PC-3 (cell line): ENCODE data around the gene PPIP5K1. TPM values are rescaled to one million over a fixed set of nuclear protein-coding genes. Genes with fewer than 3 reads are reported as not detected.
A peak's percentile ranks its signal among the peaks of the same experiment; 100 is the strongest.

ENCODE experiments used
- ATAC-seq: fragments of 200-7000 bp; cut with Tn5 transposase; 2 replicates; pipeline ENCODE4 v1.9.1; 2020; ENCODE audit warnings: mild to moderate bottlenecking, moderate library complexity
- BruUV-seq: library from RNA; stranded (reverse); fragments of 400-500 nt; replicated peaks from 2 replicates; lab custom pipeline; 2021; lab: Mats Ljungman, UMichigan
- CTCF ChIA-PET: fragments of 300-600 bp; sonication (Branson Sonifier 250); formaldehyde crosslinking; loops from one replicate; lab custom pipeline; 2022; ENCODE audit warnings: antibody characterized with exemption; lab: Charles Lee
- POLR2A ChIA-PET: fragments of 300-600 bp; sonication (Branson Sonifier 250); formaldehyde crosslinking; loops from one replicate; lab custom pipeline; 2022; ENCODE audit warnings: antibody characterized with exemption; ENCODE audit not compliant: unreplicated experiment; lab: Charles Lee
- DNase-seq: peaks from one replicate; pipeline ENCODE4 v3.0.0-alpha.2; 2015
- H2AFZ ChIP-seq: fragments of 300-600 bp; sonication (generic); 2 replicates; pipeline ENCODE4 v1.6.0; 2016; ENCODE audit warnings: antibody characterized with exemption, low read length
- H3F3A ChIP-seq: fragments of 300-600 bp; sonication (generic); one replicate; pipeline ENCODE4 v1.6.0; 2017; ENCODE audit warnings: antibody characterized with exemption, low read length, control low read depth, mild to moderate bottlenecking; ENCODE audit not compliant: unreplicated experiment
- H3K27ac ChIP-seq: fragments of 300-600 bp; sonication (generic); 2 replicates; pipeline ENCODE4 v1.5.1; 2016; ENCODE audit warnings: mild to moderate bottlenecking, low read length
- H3K27me3 ChIP-seq: fragments of 300-600 bp; sonication (generic); 2 replicates; pipeline ENCODE4 v1.6.1; 2016; ENCODE audit warnings: low read length, mixed read lengths
- H3K36me3 ChIP-seq: fragments of 300-600 bp; sonication (generic); 2 replicates; pipeline ENCODE4 v1.6.1; 2016; ENCODE audit warnings: low read depth, mixed run types, low read length, mixed read lengths
- H3K4me1 ChIP-seq: fragments of 300-600 bp; sonication (generic); 2 replicates; pipeline ENCODE4 v1.5.1; 2016; ENCODE audit warnings: low read length; ENCODE audit not compliant: insufficient read depth
- H3K4me2 ChIP-seq: fragments of 300-600 bp; sonication (generic); 2 replicates; pipeline ENCODE4 v1.6.0; 2016; ENCODE audit warnings: low read length
- H3K4me3 ChIP-seq: fragments of 300-600 bp; sonication (generic); 2 replicates; pipeline ENCODE4 v1.5.1; 2016; ENCODE audit warnings: mild to moderate bottlenecking, low read length, mixed read lengths
- H3K79me2 ChIP-seq: fragments of 300-600 bp; sonication (generic); 2 replicates; pipeline ENCODE4 v1.6.1; 2017; ENCODE audit warnings: low read length, mixed read lengths
- H3K9ac ChIP-seq: fragments of 300-600 bp; sonication (generic); 2 replicates; pipeline ENCODE4 v1.6.0; 2016; ENCODE audit warnings: mild to moderate bottlenecking, low read length
- H3K9me2 ChIP-seq: fragments of 300-600 bp; sonication (generic); replicated peaks from 2 replicates; pipeline ENCODE4 v1.6.1; 2016; ENCODE audit warnings: mixed run types, low read length, mixed read lengths
- H3K9me3 ChIP-seq: fragments of 300-600 bp; sonication (generic); 2 replicates; pipeline ENCODE4 v1.6.1; 2016; ENCODE audit warnings: low read length, mixed read lengths
- H4K20me1 ChIP-seq: fragments of 300-600 bp; sonication (generic); 2 replicates; pipeline ENCODE4 v1.6.1; 2016; ENCODE audit warnings: low read length, mixed read lengths
- CTCF ChIP-seq: fragments of 300-600 bp; sonication (generic); conservative IDR thresholded peaks from 2 replicates; pipeline ENCODE4 v1.5.1; 2017; ENCODE audit warnings: antibody characterized with exemption, low read depth, mild to moderate bottlenecking, low read length
- EZH2 ChIP-seq: fragments of 300-600 bp; sonication (generic); IDR thresholded peaks from one replicate; pipeline ENCODE4 v1.6.1; 2017; ENCODE audit warnings: antibody characterized with exemption, mild to moderate bottlenecking, low read length; ENCODE audit not compliant: unreplicated experiment
- EZH2phosphoT487 ChIP-seq: fragments of 300-600 bp; sonication (generic); IDR thresholded peaks from 2 replicates; pipeline ENCODE4 v1.6.1; 2018; ENCODE audit warnings: mild to moderate bottlenecking, antibody characterized with exemption, low read length, borderline replicate concordance
- intact Hi-C: fragments of 100-400 bp; cut with micrococcal nuclease; formaldehyde crosslinking; loops from 2 replicates; pipeline ENCODE4 v1.9.0; 2023
- total RNA-seq: library from RNA; depleted of rRNA; stranded (reverse); fragments of >200 nt; gene quantifications from 2 replicates; pipeline ENCODE4 v1.2.3, GENCODE V29; 2014

PPIP5K1 gene
- total RNA-seq, 1 experiment from 2014 or later: 19.8 TPM

- ChIA-PET CTCF (no interaction called here), POLR2A (no interaction called here)
- no peak overlapping the region for H3K4me2 ChIP-seq
- TF ChIP-seq EZH2phosphoT487 (no peak), CTCF (no peak), EZH2 (no peak)
- no peak overlapping the region for H3K4me3 ChIP-seq
- H4K20me1 ChIP-seq: no peaks in the 10 kb centered on the region
- H3K9me3 ChIP-seq: no peaks in the 10 kb centered on the region
- ATAC-seq (no peak), DNase-seq (no peak)
- no TSS peak for BruUV-seq
- H3K36me3 ChIP-seq: peaks cover 12% of the 10 kb centered on the region; the same call in 1 of the 2 replicates
- H3F3A ChIP-seq: no peaks in the 10 kb centered on the region
- no peaks in the 10 kb centered on the region for H3K4me1 ChIP-seq
- H3K27me3 ChIP-seq: no peaks in the 10 kb centered on the region
- H3K79me2 ChIP-seq: no peaks in the 10 kb centered on the region
- H3K9ac ChIP-seq: no peak overlapping the region
- H2AFZ ChIP-seq: no peak overlapping the region
- H3K27ac ChIP-seq: no peak overlapping the region
- H3K9me2 ChIP-seq: no peaks in the 10 kb centered on the region
- intact Hi-C loops: no loop called here
Measured at GRCh38 chr15:43531018-43531670, 58.9 kb downstream of the PPIP5K1 start.

- no TSS peak for BruUV-seq
- TF ChIP-seq EZH2 (no peak), EZH2phosphoT487 (no peak), CTCF (no peak)
- no peaks in the 10 kb centered on the region for H4K20me1 ChIP-seq
- ATAC-seq (0 out of 2 replicates have a peak, but pooled peaks have one; percentile 33), DNase-seq (peak; percentile 19)
- H3K9me2 ChIP-seq: no peaks in the 10 kb centered on the region
- H3K36me3 ChIP-seq: peaks cover 3% of the 10 kb centered on the region; the same call in 1 of the 2 replicates
- H3K4me3 ChIP-seq: no peak overlapping the region
- CTCF ChIA-PET: no interaction called here
- H2AFZ ChIP-seq: no peak overlapping the region
- H3K4me1 ChIP-seq: no peaks in the 10 kb centered on the region
- H3K79me2 ChIP-seq: no peaks in the 10 kb centered on the region
- H3K9ac ChIP-seq: no peak overlapping the region
- no peaks in the 10 kb centered on the region for H3F3A ChIP-seq
- no peaks in the 10 kb centered on the region for H3K27me3 ChIP-seq
- no peak overlapping the region for H3K4me2 ChIP-seq
- POLR2A ChIA-PET: no interaction called here
- H3K27ac ChIP-seq: no peak overlapping the region
- no peaks in the 10 kb centered on the region for H3K9me3 ChIP-seq
- intact Hi-C loops: no loop called here
Measured at GRCh38 chr15:43529587-43530345, 60.2 kb downstream of the PPIP5K1 start.

GRCh38 chr15:43529141-43529540 is 60.9 kb downstream of the PPIP5K1 start:
- Histone ChIP-seq H3K4me2 (no peak overlapping the region), H3K9me2 (no peaks in the 10 kb centered on the region), H3K9ac (no peak overlapping the region), H3K4me3 (no peak overlapping the region), H2AFZ (no peak overlapping the region), H3K27me3 (no peaks in the 10 kb centered on the region), H3K36me3 (no peaks in the 10 kb centered on the region), H3K9me3 (no peaks in the 10 kb centered on the region), H4K20me1 (no peaks in the 10 kb centered on the region), H3F3A (no peaks in the 10 kb centered on the region), H3K79me2 (no peaks in the 10 kb centered on the region), H3K27ac (no peak overlapping the region), H3K4me1 (no peaks in the 10 kb centered on the region)
- intact Hi-C loops: no loop called here
- BruUV-seq: no TSS peak
- POLR2A ChIA-PET: no interaction called here
- CTCF ChIA-PET: no interaction called here
- no peak for ATAC-seq
- TF ChIP-seq EZH2phosphoT487: no peak
- no peak for TF ChIP-seq EZH2
- no peak for TF ChIP-seq CTCF
- DNase-seq: no peak
